ENCODE results near the gene PRKCH.
A peak's percentile ranks its signal among the peaks of the same experiment; 100 is the strongest.

Gene PRKCH

GRCh38 chr14:61350427-61351270 lies 29.3 kb downstream of the PRKCH start:
- no peaks in the 10 kb centered on the region for H3K36me3 ChIP-seq (replicated peaks in 1 of 2; ENCODE audit: control insufficient read depth in 2 of 2, insufficient read depth in 2 of 2, low read length in 2 of 2)
- H4K8ac ChIP-seq (ENCODE audit: low read depth, low read length) = no peak overlapping the region
- H2BK120ac ChIP-seq (ENCODE audit: low read depth, low read length) = no peak overlapping the region
- no CpG with 5 or more reads among the region's 6 CpGs for WGBS, 2 donors (ENCODE audit: extremely low coverage in 2 of 2, insufficient read length in 2 of 2, insufficient replicate concordance in 1 of 2)
- no peaks in the 10 kb centered on the region for H3K79me1 ChIP-seq (ENCODE audit: low read depth, low read length)
- no peaks in the 10 kb centered on the region for H3K27me3 ChIP-seq (ENCODE audit: control insufficient read depth in 3 of 3, insufficient read depth in 3 of 3, low read depth in 1 of 3, low read length in 3 of 3)
- no peaks in the 10 kb centered on the region for H3K4me1 ChIP-seq (ENCODE audit: control insufficient read depth in 2 of 2, insufficient read depth in 1 of 2, low read depth in 1 of 2, low read length in 2 of 2)
- H4K91ac ChIP-seq (ENCODE audit: low read depth, low read length, poor library complexity) = no peak overlapping the region
- no peak overlapping the region for H2AK5ac ChIP-seq (ENCODE audit: low read depth, low read length)
- no peak overlapping the region for H3K9ac ChIP-seq (ENCODE audit: low read depth, low read length, poor library complexity)
- H3K4ac ChIP-seq (ENCODE audit: low read length) = no peak overlapping the region
- H2AFZ ChIP-seq (ENCODE audit: low read length) = no peak overlapping the region
- no peaks in the 10 kb centered on the region for H3K9me3 ChIP-seq (replicated peaks in 1 of 2; ENCODE audit: control insufficient read depth in 2 of 2, insufficient read depth in 1 of 2, low read depth in 1 of 2, low read length in 2 of 2)
- H3K23ac ChIP-seq (ENCODE audit: low read depth, low read length, poor library complexity) = no peak overlapping the region
- no peak overlapping the region for H3K4me2 ChIP-seq (ENCODE audit: insufficient read depth, low read length, poor library complexity, severe bottlenecking)
- H3K14ac ChIP-seq (ENCODE audit: low read length) = no peak overlapping the region
- H3K4me3 ChIP-seq (ENCODE audit: low read length in 2 of 2) = no peak overlapping the region
- H2BK15ac ChIP-seq (ENCODE audit: low read length) = no peak overlapping the region
- no peak overlapping the region for H3K18ac ChIP-seq (ENCODE audit: low read length)
- no peak overlapping the region for H2BK12ac ChIP-seq (ENCODE audit: low read length)
- H2BK5ac ChIP-seq (ENCODE audit: low read length) = no peak overlapping the region
- no peak overlapping the region for H3K27ac ChIP-seq (replicated peaks; ENCODE audit: low read length)
- no peak for DNase-seq (ENCODE audit: low spot score)

- no peaks in the 10 kb centered on the region for H3K79me1 ChIP-seq (ENCODE audit: low read depth, low read length)
- H3K18ac ChIP-seq (ENCODE audit: low read length) = no peak overlapping the region
- H2AK5ac ChIP-seq (ENCODE audit: low read depth, low read length) = no peak overlapping the region
- H3K9ac ChIP-seq (ENCODE audit: low read depth, low read length, poor library complexity) = no peak overlapping the region
- H3K27me3 ChIP-seq (ENCODE audit: control insufficient read depth in 3 of 3, insufficient read depth in 3 of 3, low read depth in 1 of 3, low read length in 3 of 3) = no peaks in the 10 kb centered on the region
- no peak overlapping the region for H3K14ac ChIP-seq (ENCODE audit: low read length)
- no peaks in the 10 kb centered on the region for H3K36me3 ChIP-seq (replicated peaks in 1 of 2; ENCODE audit: control insufficient read depth in 2 of 2, insufficient read depth in 2 of 2, low read length in 2 of 2)
- H3K9me3 ChIP-seq (replicated peaks in 1 of 2; ENCODE audit: control insufficient read depth in 2 of 2, insufficient read depth in 1 of 2, low read depth in 1 of 2, low read length in 2 of 2) = no peaks in the 10 kb centered on the region
- no peak overlapping the region for H2BK12ac ChIP-seq (ENCODE audit: low read length)
- no peak overlapping the region for H4K8ac ChIP-seq (ENCODE audit: low read depth, low read length)
- no peak overlapping the region for H3K23ac ChIP-seq (ENCODE audit: low read depth, low read length, poor library complexity)
- peaks cover 0 to 2% of the 10 kb centered on the region in 2 donors for H3K4me1 ChIP-seq (ENCODE audit: control insufficient read depth in 2 of 2, insufficient read depth in 1 of 2, low read depth in 1 of 2, low read length in 2 of 2)
- no peak for DNase-seq (ENCODE audit: low spot score)
- no peak overlapping the region for H3K27ac ChIP-seq (replicated peaks; ENCODE audit: low read length)
- H3K4me3 ChIP-seq (ENCODE audit: low read length in 2 of 2) = no peak overlapping the region
- no CpG with 5 or more reads among the region's 6 CpGs for WGBS, 2 donors (ENCODE audit: extremely low coverage in 2 of 2, insufficient read length in 2 of 2, insufficient replicate concordance in 1 of 2)
- no peak overlapping the region for H3K4ac ChIP-seq (ENCODE audit: low read length)
- no peak overlapping the region for H2BK15ac ChIP-seq (ENCODE audit: low read length)
- H2AFZ ChIP-seq (ENCODE audit: low read length) = no peak overlapping the region
- H2BK120ac ChIP-seq (ENCODE audit: low read depth, low read length) = no peak overlapping the region
- H2BK5ac ChIP-seq (ENCODE audit: low read length) = no peak overlapping the region
- H3K4me2 ChIP-seq (ENCODE audit: insufficient read depth, low read length, poor library complexity, severe bottlenecking) = no peak overlapping the region
- H4K91ac ChIP-seq (ENCODE audit: low read depth, low read length, poor library complexity) = no peak overlapping the region
These were observed 30.1 kb downstream of the PRKCH start for GRCh38 chr14:61351477-61351876.

GRCh38 chr14:61355892-61356325 lies 34.5 kb downstream of the PRKCH start:
- no peak overlapping the region for H4K8ac ChIP-seq (ENCODE audit: low read depth, low read length)
- H3K9me3 ChIP-seq (replicated peaks in 1 of 2; ENCODE audit: control insufficient read depth in 2 of 2, insufficient read depth in 1 of 2, low read depth in 1 of 2, low read length in 2 of 2) = no peaks in the 10 kb centered on the region
- no peak overlapping the region for H2AK5ac ChIP-seq (ENCODE audit: low read depth, low read length)
- H3K4me1 ChIP-seq (ENCODE audit: control insufficient read depth in 2 of 2, insufficient read depth in 1 of 2, low read depth in 1 of 2, low read length in 2 of 2) = peaks cover 0 to 2% of the 10 kb centered on the region in 2 donors
- no peak overlapping the region for H3K4me3 ChIP-seq (ENCODE audit: low read length in 2 of 2)
- no peak overlapping the region for H3K23ac ChIP-seq (ENCODE audit: low read depth, low read length, poor library complexity)
- WGBS, 2 donors (ENCODE audit: extremely low coverage in 2 of 2, insufficient read length in 2 of 2, insufficient replicate concordance in 1 of 2) = no CpG with 5 or more reads among the region's 6 CpGs
- no peak for DNase-seq (ENCODE audit: low spot score)
- no peak overlapping the region for H3K9ac ChIP-seq (ENCODE audit: low read depth, low read length, poor library complexity)
- no peak overlapping the region for H3K4me2 ChIP-seq (ENCODE audit: insufficient read depth, low read length, poor library complexity, severe bottlenecking)
- no peak overlapping the region for H2BK15ac ChIP-seq (ENCODE audit: low read length)
- no peak overlapping the region for H3K14ac ChIP-seq (ENCODE audit: low read length)
- H3K4ac ChIP-seq (ENCODE audit: low read length) = no peak overlapping the region
- H3K79me1 ChIP-seq (ENCODE audit: low read depth, low read length) = no peaks in the 10 kb centered on the region
- no peak overlapping the region for H3K27ac ChIP-seq (replicated peaks; ENCODE audit: low read length)
- H4K91ac ChIP-seq (ENCODE audit: low read depth, low read length, poor library complexity) = no peak overlapping the region
- no peak overlapping the region for H2BK5ac ChIP-seq (ENCODE audit: low read length)
- no peak overlapping the region for H2BK120ac ChIP-seq (ENCODE audit: low read depth, low read length)
- H3K36me3 ChIP-seq (replicated peaks in 1 of 2; ENCODE audit: control insufficient read depth in 2 of 2, insufficient read depth in 2 of 2, low read length in 2 of 2) = no peaks in the 10 kb centered on the region
- no peaks in the 10 kb centered on the region for H3K27me3 ChIP-seq (ENCODE audit: control insufficient read depth in 3 of 3, insufficient read depth in 3 of 3, low read depth in 1 of 3, low read length in 3 of 3)
- no peak overlapping the region for H3K18ac ChIP-seq (ENCODE audit: low read length)
- H2BK12ac ChIP-seq (ENCODE audit: low read length) = no peak overlapping the region
- H2AFZ ChIP-seq (ENCODE audit: low read length) = peak overlapping the region; percentile 79

- Histone ChIP-seq H2BK5ac (ENCODE audit: low read length) (no peak overlapping the region), H2BK15ac (ENCODE audit: low read length) (no peak overlapping the region), H4K8ac (ENCODE audit: low read depth, low read length) (no peak overlapping the region), H3K23ac (ENCODE audit: low read depth, low read length, poor library complexity) (no peak overlapping the region), H2AFZ (ENCODE audit: low read length) (no peak overlapping the region), H4K91ac (ENCODE audit: low read depth, low read length, poor library complexity) (no peak overlapping the region), H2BK120ac (ENCODE audit: low read depth, low read length) (no peak overlapping the region), H3K79me1 (ENCODE audit: low read depth, low read length) (no peaks in the 10 kb centered on the region), H2BK12ac (ENCODE audit: low read length) (no peak overlapping the region), H3K4me2 (ENCODE audit: insufficient read depth, low read length, poor library complexity, severe bottlenecking) (no peak overlapping the region), H2AK5ac (ENCODE audit: low read depth, low read length) (no peak overlapping the region), H3K27me3 (ENCODE audit: control insufficient read depth in 3 of 3, insufficient read depth in 3 of 3, low read depth in 1 of 3, low read length in 3 of 3) (no peaks in the 10 kb centered on the region), H3K18ac (ENCODE audit: low read length) (no peak overlapping the region), H3K4ac (ENCODE audit: low read length) (no peak overlapping the region), H3K9ac (ENCODE audit: low read depth, low read length, poor library complexity) (no peak overlapping the region), H3K4me3 (ENCODE audit: low read length in 2 of 2) (no peak overlapping the region), H3K36me3 (replicated peaks in 1 of 2; ENCODE audit: control insufficient read depth in 2 of 2, insufficient read depth in 2 of 2, low read length in 2 of 2) (no peaks in the 10 kb centered on the region), H3K9me3 (replicated peaks in 1 of 2; ENCODE audit: control insufficient read depth in 2 of 2, insufficient read depth in 1 of 2, low read depth in 1 of 2, low read length in 2 of 2) (no peaks in the 10 kb centered on the region), H3K14ac (ENCODE audit: low read length) (no peak overlapping the region), H3K4me1 (ENCODE audit: control insufficient read depth in 2 of 2, insufficient read depth in 1 of 2, low read depth in 1 of 2, low read length in 2 of 2) (peaks cover 0 to 2% of the 10 kb centered on the region in 2 donors), H3K27ac (replicated peaks; ENCODE audit: low read length) (no peak overlapping the region)
- WGBS, 2 donors (ENCODE audit: extremely low coverage in 2 of 2, insufficient read length in 2 of 2, insufficient replicate concordance in 1 of 2) = no CpG with 5 or more reads among the region's 4 CpGs
- DNase-seq (ENCODE audit: low spot score) = no peak
These were observed 35.7 kb downstream of the PRKCH start for GRCh38 chr14:61357123-61357522.

Data from neuronal stem cell (in vitro differentiated cells).